Islet of Langerhans (tissue), 1 donor: Measurements from ENCODE around the gene CMIP.
"Not testable (repeated sequence)": the region's sequence is repeated elsewhere in the genome, so short reads cannot be mapped to it uniquely, and the experiment has no call there.

ENCODE experiments used
- FAIRE-seq: peaks from one replicate; lab custom pipeline; 2011; peaks lifted over from hg19 to GRCh38; lab: Jason Lieb, UNC

CMIP gene

DNA sequence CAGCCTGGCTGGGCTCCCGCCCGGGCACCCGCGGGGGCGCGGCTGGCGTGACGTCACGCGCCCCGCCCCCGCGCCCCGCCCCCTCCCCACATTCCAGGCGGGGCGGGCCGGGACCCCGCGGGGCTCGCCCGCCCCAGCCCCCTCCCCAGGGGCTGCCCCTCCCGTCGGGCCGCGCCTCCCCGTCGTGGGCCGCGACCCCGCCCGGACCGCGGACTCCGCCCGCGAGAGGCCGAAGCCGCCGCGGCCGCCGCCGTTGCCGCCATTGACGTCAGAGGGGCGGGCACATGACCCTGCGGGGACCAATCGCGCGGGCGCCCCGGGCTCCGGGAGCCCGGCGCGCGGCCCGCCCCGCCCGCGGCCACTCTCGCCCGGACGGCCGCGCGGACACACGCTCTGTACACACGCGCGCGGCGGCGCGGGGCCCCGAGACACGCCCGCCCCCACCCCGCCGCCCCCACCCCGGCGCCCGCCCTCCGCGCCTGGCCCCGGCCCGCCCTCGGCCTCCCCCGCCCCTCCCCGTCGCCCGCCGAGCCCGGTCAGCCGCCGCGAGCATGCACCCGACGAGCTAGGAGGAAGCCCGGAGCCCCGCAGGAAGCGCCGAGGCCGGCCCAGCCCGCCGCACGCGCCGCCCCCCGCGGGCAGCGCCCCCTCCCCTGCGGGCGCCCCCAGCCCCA, at the start of gene CMIP:
Gene CMIP (plus strand): TSS at position 361 of the 674 bp plus-strand sequence.
- no peak for FAIRE-seq

DNA sequence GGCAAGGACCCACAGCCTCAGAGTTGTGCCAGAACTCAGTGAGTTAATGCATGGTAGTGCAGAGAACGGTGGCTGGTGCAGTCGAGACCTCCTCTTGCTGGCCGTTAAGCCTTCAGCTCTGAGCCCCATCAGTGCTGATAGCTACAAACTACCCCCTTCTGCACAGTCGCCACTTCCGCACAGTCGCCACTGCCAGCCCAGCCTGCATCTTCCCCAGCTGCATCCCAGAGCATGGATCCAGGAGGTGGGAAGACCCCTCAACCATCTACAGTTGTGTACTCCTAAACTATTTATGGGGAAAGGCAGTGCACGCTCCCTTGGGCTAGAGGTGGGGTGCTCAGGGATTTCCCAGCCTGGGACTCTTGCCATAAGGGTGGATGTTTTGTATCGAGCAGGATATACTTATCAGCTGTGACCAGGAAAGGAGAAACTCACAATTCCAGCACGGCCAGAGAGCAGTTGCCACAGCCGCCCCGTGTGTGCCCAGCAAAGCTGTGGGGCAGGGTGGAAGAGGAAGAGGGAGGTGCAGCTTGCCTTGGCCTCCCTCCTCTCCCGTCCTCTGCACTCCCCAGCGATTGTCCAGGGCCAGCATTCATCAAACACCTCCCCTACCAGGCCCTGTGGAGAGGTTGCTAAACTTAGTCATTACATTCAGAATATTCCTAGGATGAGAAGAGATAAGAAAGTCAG, 49.5 kb upstream of the CMIP start:
- FAIRE-seq = no peak

DNA sequence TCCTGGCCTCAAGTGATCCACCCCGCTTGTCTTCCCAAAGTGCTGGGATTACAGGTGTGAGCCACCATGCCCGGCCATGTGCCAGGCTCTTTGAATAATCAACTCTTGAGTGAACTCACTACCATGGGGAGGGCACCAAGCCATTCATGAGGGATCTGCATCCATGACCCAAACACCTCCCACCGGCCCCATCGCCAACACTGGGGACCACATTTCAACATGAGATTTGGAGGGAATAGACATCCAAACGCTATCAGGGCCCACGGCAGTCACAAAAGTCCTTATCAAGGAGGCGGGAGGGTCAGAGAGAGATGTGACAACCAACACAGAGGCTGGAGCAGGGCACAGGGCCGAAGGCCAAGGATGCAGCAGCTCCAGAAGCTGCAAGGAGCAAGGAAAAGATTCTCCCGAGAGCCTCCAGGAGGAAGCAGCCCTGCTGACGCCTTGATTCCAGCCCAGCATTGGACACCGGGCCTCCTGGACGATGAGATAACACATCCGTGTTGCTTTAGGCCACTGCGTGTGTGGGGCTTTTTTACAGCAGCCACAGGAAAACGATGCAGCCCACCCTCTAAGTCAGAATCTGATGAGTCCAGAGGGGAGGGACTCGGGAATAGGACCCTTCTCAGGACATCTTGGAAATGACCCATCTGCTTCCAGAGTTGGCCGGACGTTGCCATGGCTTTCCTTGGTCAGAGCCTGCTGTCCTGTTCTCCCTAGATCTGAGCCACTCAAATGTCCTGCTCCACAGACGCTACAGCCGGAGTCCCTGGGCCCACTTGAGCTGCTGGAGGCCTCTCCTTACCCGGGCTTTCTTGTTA, 47.3 kb upstream of the CMIP start:
- no peak for FAIRE-seq

DNA sequence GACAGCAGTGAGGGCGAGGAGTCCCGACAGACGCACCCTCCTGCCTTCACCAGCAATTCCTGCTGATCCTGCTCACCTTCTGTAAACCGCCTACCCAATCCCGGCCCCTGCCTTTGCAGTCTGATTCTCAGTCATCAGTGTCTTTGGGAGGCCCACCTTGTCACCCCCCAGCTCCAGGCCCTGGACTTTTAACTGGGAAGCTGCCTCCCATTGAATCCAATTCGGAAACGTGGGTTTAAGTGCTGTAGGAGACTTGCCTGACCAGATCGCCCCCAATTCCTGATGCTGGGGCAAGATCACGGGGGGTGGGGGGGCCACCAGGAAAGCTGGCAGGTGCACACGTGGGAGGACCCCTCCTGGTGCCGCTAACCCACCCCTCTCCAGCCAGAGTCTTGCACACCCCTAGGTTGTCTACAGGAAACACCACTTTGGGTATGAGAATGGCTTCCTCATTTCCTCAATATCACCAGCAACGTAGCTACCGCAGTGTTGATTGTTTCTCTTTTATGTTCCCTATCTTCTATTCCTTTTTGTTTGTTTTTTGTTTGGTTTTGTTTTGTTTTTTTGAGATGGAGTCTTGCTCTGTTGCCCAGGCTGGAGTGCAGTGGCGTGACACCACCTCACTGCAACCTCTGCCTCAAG, 46.6 kb upstream of the CMIP start:
- no peak for FAIRE-seq

DNA sequence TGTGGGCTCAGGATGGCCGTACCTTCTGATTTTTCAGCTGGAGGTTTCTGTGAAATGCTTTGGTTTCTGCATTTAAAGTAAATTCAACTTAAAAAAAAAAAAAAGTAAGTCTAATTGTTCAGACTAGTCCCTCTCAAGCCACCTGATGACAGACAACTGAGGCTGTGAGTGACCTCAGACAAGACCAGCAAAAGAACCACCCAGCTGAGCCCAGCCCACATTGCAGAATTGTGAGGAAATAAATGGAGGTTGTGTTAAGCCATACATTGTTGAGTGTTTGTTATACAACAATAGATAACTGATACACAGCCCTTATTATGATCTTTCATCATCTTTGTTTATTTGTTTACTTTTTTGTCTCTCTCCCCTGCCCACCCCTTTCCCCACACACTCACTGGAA, 44.7 kb upstream of the CMIP start:
- FAIRE-seq = no peak

DNA sequence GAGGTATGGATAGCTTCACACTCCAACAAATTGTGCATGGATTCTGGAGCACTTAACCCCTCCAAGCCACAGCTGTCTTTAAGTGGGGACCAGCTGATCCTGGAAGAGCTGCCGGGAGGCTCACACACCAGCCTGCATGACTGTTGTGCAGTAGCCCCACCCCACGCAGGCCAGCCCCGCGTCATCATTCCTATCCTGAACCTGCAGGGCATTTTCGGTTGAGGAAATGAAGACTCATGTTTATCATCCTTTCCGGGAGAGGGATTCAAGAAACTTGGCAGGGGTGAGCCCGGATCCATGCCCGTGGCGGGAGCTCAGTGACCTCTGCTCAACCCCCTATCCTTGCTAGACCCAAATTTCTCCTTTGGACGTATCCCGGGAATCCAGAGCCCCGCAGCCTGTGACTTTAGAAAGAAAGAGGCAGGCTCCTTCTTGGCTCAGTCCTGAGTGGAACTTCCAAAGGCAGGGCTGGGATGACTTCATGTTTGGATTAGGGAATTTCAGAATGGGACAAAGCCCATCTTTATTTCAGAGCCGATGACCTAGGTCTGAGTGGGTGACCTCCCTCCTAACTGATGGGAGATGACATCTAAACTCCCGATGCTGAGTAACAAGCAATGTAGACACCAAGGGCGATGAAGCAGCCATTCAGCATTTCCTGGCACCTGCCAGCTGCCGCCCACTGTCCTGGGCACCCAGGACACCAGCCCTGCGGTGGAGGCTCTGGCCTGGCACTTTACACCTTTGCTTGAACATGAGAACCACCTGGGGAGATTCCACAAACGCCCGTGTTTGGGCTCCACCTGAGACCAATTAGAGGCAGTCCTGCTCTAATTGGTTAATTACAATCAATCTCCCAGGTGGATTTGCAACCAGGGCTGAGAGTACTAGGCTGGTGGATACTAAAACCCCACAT, 43.3 kb upstream of the CMIP start:
- FAIRE-seq = no peak

DNA sequence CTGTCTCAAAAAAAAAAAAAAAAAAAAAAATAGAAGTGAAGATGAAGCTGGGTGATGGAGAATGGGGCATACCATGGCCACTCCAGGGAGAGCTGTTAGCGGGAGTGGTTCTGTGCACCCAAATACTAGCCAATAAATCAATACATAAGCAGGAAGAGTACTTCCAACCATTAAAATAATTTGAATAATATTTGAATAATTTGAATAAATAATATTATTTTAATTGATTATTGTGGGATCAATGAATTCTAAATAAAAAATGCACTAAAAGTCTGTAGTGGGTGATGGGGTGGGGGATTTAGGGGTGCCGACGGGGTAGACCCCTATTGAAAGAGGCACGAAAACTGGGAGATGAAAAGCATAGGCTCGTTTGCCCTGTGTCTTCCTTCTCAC, 41.4 kb upstream of the CMIP start:
- FAIRE-seq = no peak

DNA sequence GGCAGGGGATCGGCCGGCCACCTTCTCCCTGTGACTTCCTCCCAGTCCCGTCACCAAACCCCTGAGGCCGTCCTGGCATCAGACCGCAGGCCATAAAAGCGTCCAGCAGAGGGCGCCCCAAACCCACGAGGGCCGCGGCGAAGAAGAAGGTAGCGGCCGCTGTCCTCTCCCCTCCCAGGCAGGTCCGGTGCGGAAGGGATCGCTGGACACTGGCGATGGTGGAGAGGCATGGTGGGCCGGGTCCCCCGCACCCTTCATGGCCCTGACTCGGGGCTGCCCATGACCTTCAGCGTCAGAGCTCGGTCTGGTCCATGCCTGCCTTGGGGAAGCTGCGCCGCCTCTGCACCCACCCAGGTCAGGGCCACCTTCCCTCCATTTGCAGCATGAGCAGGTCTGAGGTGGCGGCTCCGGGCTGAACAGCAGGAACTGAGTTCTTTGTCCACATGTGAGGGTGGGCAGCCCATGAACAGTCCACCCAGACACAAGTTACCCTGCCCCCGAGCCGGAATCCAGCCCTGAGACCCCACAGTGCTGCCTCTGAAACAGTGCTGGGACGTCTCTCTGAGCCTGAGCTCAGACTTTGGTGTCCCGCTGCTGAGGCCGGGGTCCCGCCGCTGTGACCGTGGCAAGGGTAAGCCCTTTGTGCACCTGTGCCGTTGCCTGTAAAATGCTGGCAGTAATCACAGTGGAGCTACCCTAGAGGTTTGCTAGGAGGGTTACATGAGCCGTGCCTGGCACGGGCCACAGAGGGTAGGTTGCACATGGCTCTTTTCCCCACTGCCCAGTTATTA, 40.8 kb upstream of the CMIP start:
- no peak for FAIRE-seq

DNA sequence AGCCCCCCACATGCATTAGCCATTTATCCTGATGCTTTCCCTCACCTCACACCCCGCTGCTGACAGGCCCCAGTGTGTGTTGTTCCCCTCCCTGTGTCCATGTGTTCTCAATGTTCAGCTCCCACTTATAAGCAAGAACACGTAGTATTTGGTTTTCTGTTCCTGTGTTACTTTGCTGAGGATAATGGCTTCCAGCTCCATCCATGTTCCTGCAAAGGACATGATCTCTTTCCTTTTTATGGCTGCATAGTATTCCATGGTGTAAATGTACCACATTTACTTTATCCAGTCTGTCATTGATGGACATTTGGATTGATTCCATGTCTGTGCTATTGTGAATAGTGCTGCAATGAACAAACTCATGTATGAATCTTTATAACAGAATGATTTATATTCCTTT, 39.6 kb upstream of the CMIP start:
- FAIRE-seq = not testable (repeated sequence)

DNA sequence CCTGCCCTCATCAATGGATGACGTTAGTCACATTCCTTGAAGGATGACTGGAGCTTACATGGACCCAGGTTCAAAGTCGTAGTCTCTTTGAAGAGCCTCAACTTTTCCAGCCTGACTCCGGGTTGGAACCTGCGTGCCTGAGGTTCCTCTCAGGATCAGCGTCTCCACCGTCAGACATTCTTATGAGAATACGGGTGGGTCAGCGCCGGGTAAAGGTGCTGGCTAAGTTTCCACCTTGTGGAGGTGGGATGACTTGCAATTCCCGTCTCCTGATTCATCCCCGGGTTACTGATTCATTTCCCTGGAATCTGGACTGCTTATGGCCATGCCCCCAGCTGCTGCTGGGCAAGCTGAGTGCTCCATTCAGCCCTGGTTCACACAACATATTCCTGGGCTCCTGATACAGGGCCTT, 38.9 kb upstream of the CMIP start:
- no peak for FAIRE-seq

DNA sequence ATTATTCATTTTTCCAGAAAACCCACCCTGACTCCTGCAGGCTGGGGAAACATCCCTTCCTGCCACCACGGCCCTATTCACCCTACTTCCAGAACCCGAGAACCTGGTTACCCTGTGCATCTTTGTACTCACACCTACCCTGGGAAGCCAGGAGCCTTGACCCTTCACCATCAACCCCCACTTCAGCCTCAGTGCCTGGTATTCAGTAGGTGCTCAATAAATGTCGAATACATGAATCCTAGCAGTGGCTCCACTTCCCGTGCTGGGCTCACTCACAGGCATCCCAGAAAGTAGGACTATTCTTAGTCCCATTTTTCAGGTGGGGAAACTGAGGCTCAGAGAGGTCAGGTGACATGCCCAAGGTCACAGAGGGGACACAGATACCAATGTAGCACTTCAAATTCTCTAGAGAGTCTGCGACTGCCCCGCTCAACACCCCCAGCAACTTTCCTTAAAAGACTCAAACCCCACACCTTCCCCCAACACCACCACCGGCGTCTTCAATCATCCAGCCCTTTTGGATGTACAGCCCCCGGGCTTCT, 36.1 kb upstream of the CMIP start:
- FAIRE-seq = no peak

DNA sequence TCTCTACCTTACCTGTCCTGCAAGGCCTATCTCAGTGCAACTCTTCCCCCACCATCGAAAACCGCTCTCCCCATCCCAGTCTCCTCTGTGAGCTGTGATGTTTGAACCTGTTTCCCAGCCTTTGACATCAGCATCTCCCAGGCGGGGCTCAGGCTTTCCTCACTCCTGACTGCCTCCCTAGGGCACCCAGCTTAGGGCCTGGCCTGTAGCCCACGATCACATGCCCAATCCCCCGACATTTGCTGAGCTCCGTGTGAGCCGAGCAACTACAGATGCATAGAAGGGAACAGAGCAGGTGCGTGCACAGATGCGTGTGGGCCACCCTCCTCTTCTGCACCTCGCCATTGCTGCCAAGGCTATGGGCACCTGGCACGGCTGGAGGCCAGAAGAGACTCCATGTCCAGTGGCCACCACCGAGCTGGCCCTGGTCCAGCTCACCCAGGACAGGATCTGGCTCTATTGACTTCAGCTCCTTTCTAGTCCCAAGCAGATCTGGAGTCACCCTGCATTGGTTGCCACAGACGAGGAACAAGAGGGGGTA, 35.5 kb upstream of the CMIP start:
- no peak for FAIRE-seq

DNA sequence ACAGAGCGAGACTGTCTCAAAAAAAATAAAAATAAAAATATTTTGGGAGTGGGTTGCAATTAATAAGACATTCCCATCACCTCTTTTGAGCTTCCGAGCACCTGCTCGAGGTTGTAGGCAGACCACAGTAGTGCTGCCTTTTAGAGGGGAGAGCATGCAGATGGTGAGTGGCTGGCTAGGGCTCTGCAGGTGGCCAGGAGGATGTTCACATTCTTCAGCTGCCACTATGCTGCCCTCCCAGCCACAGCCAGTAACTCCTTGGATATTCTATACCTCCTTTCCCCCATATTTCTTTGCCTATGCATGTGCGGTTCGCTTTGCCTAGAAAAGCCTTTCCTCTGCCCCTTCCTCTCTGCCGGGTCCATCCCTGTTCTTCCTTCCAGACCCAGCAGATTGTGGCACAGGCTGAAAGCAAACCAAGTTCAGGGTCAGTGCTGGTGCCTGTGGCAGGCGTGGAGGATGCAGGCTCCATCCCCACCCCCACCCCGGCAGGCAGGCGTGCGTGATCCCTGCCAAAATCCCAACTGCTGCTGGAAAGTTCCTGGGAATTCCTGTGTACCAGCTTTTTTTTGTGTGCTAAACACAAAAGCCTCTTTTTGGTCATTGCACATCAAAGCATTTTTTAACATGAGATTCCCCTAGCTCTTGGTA, 33.8 kb upstream of the CMIP start:
- no peak for FAIRE-seq

DNA sequence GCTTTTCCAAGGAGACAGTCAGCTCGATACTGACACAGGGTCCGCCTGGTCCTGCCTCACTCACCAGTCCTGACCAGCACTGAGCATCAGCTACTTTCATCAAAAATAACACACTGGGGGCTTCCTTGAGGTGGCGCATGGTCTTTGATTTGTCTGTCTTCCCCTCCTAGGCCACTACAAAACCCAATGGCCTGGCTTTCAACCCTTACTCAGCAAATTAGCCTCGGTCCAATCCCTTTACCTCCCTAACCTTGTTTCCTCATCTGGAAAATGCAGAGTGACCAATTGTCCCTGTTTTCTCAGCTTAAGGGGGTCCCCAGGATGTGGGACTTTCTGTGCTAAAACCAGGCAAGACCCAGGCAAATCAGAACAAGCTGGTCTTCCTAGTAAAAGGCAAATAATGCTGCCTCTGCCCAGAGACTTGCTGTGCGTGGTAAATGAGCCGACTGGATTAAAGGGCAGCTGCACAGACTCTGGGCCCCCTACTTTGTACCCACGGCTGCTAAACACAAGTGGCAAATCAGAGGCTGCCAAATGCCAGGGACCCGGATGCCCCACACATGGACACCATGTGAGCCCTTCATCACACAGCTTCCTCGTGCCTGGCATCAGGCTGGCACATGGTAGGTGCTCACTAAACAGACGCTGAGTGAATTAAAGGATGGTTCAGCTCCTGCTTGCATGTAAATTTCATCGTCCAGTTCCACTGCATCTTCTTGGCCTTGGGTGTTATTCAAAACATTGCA, 31.2 kb upstream of the CMIP start:
- FAIRE-seq = no peak

DNA sequence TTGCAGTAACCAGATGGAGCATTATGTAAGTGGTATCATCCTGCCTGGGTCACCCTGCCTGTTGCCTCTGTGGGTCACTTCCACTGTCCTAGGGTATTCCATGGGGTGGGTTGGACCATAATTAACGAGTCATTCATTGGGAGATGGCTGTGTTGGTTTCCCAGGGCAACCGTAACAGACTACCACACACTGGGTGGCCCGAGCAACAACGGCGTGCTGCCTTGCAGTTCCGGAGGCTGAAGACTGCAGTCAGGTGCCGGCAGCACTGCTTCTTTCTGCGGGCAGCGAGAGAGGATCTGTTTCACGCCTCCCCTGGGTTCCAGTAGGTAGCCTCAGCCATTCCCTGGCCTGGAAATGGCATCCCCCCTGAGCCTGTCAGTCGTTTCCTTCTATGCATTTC, 28.9 kb upstream of the CMIP start:
- FAIRE-seq = no peak

DNA sequence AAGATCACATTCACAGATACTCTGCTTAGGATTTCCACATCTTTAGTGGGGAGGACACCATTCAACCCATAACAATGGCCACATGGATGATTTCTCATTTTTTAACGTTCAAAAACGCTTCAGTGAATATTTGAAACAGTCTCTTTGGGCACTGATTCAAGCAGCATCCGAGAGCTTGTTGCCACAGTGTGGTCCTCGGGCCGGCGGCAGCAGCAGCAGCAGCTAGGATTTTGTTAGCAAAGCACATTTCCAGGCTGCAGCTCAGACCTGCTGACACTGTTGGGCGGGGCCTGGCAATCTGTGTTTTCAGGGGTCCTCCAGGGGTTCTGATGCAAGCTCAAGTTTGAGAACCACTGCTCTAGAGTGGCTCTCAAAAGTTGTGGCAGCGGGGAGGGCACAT, 27.9 kb upstream of the CMIP start:
- no peak for FAIRE-seq

DNA sequence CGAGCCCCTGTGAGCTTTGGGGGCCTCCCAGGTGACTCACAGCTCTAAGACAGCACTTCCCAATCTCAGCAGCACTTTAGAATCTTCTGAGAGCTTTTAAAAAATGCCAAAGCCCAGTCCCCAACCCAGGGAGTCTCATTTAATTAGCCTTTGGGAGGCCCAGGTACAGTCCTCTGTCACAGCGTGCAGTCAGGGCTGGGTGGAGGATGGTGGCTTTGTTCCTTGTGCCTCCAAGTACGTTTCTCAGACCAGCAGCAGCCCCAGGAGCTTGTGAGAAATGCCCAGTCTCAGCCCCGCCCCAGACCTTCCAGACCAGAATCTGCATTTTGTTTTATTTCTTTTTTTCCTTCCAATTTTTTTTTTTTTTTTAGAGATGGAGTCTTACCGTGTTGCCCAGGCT, 27.4 kb upstream of the CMIP start:
- FAIRE-seq = no peak

DNA sequence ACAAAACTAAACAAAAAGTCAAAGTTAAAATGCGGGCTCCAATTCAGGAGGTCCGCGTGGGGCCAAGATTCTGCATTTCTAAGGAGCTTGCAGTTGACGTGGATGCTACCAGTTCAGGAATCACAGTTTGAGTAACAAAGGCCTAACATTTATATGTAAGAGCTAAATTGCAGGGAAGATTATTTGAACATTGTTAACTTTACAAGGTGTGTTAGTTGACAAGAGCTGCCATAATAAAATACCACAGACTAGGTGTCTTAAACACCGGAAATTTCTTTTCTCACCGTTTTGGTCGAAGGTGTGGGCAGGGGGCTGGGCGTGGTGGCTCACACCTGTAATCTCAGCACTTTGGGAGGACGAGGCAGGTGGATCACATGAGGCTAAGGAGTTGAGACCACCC, 24.8 kb upstream of the CMIP start:
- no peak for FAIRE-seq

DNA sequence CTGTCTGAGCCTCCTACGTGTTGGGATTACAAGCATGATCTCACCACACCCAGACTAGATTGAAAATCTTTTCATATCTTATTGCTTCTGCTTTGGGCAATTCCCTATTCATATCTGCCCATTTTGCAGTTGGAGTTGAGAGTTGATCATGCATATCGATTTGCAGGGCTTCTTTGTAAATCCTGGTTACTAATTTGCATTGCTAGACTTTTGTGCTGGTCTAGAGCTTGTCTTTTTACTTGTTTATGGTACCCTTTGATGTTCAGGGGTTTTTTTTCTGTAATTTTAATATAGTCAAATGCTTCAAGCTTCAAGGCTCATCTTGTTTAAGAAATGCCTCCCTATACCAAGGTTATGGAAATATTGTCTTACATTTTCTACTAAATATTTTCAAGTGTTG, 23.5 kb upstream of the CMIP start:
- FAIRE-seq = no peak
